CD1c-positive myeloid dendritic cell (primary cell): ENCODE data around the gene AHRR.
"Not testable (repeated sequence)": the region's sequence is repeated elsewhere in the genome, so short reads cannot be mapped to it uniquely, and the experiment has no call there.

Source experiments
- DNase-seq: peaks from one replicate; pipeline ENCODE4 v3.0.0-alpha.2; 2016; ENCODE audit errors: extremely low spot score

AHRR gene

DNA sequence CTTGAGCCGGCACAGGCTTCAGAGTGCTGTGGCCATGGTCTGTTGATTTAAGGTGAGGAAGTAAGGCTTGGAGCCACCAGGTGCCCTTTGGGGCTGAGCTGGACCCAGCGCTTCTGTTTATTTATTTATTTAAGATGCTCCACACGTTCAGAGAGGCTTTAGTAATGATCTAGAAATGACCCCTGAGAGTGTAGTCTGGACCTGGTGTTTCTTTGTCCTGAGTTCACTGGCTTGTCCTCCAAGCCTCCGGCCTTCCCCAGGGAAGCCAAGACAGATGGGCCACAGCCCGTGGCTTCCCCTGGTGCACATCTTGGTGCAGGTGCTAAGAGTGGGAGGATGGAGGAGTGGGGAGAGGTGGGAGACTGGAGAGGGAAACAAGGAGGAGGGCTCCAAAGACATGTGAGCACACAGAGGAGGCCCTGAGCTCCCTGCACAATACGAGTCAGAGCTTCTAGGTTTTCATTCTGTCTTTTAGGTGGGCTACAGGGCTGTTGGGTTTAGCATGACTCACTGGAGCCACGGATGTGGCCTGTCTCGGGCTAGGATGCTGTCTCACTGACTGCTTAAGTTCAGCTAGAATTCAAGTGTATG is 56.9 kb downstream of the AHRR start:
- DNase-seq = no peak

DNA sequence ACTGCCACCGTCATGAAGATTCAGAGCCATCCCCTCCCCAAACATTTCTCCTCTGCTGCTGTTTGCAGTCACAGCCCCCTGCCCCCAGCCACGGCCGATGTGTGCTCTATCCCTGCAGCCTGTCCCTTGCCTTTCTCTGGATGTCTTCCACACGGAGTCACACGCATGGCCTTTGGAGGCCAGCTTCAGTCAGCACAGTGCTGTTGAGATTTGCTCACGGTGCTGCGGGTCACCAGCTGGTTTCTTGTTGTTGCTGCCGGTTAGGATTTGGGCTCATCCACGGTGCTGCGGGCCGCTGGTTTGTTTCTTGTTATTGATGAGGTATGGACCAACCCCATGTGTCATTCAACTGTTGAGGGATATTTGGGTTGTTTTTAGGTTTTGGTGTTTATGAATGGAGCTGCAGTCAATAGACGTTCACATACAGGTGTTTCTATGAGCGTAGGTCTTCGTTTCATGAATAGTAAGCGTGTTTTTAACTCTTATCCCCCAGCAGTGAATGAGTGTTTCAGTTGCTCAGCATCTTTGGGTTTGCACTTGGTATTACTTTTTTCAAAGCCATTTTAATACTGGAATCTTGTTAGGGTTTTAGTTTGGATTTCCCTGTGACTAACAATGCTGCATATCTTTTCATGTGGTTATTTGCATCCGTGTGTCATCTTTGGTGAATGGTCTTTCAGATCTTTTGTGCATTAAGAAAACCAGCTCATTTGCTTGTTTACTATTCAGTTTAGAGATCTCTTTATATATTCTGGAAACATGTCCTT is 57.6 kb downstream of the AHRR start:
- no peak for DNase-seq

DNA sequence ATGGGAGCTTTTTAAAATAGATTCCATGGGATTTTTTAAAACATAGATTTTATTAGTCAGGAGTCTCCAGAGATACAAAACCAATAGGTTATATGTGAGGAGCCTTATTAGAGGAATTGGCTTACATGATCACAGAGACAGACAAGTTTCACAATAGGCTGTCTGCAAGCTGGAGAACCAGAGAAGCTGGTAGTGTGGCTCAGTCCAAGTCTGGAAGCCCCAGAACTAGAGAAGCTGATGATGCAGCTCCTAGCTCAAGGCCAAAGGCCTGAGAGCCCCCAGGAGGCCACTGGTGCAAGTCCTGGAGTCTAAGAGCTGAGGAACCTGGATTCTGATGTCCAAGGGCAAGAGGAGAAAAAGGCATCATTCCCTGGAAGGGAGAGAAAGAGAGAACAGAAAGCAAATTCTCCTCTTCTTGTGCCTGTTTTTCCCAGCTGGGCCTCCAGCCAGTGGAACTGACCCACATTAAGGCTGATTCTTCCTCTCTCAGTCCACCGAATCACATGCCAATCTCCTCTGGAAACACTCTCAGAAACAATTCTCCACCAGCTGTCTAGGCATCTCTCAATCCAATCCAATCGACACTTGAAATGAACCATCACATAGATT is 59.3 kb downstream of the AHRR start:
- peak; percentile 41 for DNase-seq

- DNase-seq = no peak
These were observed 61.6 kb downstream of the AHRR start for GRCh38 chr5:383066-383465.

- DNase-seq = no peak
These were observed 62.1 kb downstream of the AHRR start for GRCh38 chr5:383621-384020.

DNA sequence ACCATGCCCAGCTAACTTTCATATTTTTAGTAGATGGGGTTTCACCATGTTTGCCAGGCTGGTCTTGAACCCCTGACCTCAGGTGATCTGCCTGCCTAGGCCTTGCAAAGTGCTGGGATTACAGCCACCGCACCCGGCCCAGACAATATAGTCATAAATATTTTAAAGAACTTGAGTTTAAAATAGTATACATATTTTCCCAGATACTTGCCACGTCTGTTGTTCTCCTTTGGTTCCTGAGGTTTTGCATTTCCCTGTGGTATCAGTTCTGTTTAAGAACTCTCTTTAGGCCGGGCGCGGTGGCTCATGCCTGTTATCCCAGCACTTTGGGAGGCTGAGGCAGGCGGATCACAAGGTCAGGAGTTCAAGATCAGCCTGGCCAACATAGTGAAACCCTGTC is 63.1 kb downstream of the AHRR start:
- DNase-seq = not testable (repeated sequence)

DNA sequence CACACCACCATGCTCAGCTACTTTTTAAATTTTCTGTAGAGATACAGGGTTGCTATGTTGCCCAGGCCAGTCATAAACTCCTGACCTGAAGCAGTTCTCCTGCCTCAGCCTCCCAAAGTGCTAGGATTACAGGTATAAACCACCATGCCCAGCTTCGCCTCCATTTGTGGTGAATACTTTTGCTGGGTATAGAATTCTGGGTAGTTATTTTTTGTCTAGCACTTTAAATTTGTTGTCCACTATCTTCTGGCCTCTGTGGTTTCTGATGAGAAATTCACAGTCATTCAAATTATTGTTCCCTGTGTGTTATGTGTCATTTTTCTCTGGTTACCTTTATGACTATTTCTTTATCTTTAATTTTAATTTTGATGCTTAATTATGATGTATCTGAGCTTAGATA is 63.8 kb downstream of the AHRR start:
- DNase-seq = no peak

DNA sequence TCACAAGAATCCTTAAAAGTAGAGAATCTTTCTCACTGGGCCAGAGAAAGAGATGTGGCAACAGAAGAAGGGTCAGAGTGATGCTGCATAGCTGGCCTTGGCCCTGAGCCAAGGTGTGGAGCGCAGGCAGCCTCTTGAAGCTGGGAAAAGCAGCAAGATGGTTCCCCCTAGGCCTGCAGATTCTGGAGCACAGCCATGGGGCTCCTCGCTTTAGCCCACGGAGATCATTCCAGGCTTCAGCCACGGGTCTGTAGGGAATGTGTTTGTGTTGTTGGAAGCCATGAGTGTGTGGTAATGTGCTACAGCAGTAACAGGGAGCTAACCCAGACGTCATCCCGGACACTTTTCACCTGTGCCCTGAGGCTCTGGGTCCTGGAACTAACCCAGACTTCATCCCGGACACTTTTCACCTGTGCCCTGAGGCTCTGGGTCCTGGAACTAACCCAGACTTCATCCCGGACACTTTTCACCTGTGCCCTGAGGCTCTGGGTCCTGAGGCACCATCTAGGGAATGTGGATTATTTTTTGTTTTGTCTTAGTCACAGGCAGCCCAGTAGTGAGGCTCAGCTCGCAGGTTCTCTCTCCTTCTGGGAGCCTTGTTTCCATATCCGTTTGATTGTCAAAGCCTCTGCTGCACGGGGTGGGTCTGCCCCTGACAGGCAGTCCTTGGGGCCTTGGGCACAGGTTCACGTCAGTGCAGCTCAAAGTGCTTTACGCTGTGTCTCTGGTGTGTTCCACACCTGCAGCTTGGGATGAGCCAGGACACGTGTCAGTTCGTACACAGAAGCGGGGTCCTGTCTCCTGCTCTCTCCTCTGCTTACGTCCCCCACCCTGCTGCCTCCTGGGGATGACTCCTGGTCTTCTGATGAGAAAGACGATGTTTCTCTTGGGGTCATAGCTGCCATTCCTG is 65.2 kb downstream of the AHRR start:
- DNase-seq = no peak

- DNase-seq = peak; percentile 45
These were observed 66.2 kb downstream of the AHRR start for GRCh38 chr5:387491-388265.

- DNase-seq = no peak
These were observed 67.0 kb downstream of the AHRR start for GRCh38 chr5:388266-389196.

GRCh38 chr5:389197-389821 is 67.8 kb downstream of the AHRR start:
- no peak for DNase-seq

DNA sequence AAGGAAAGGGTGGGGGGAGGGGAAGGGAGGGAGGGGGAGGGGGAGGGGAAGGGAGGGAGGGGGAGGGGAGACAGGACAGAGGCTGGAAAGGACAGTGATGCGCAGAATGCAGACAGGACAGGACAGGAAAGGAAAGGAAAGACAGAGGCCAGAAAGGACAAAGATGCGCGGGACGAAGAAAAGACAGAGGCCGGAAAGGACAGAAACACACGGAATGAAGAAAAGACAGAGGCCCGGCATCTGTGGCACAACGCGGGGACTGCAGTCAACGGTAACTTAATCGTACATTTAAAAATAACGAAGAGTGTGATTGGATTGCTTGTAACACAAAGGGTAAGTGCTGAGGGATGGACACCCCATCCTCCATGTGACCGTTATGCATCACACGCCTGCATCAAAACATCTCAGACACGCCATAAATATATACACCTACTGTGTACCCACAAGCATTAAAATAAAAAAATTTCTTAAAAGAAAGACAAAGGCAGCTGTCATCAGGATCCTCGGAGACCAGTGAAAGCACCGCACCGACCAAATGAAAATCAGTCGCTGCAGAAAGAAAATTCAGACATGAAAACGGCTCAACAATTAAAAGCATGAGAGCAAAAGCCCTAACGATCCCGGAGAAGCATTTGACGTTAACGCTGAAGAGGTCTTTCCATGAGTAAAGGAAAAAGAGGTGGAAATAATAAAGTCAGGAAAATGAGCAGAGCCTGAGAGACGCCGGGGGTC is 68.5 kb downstream of the AHRR start:
- DNase-seq = no peak

DNA sequence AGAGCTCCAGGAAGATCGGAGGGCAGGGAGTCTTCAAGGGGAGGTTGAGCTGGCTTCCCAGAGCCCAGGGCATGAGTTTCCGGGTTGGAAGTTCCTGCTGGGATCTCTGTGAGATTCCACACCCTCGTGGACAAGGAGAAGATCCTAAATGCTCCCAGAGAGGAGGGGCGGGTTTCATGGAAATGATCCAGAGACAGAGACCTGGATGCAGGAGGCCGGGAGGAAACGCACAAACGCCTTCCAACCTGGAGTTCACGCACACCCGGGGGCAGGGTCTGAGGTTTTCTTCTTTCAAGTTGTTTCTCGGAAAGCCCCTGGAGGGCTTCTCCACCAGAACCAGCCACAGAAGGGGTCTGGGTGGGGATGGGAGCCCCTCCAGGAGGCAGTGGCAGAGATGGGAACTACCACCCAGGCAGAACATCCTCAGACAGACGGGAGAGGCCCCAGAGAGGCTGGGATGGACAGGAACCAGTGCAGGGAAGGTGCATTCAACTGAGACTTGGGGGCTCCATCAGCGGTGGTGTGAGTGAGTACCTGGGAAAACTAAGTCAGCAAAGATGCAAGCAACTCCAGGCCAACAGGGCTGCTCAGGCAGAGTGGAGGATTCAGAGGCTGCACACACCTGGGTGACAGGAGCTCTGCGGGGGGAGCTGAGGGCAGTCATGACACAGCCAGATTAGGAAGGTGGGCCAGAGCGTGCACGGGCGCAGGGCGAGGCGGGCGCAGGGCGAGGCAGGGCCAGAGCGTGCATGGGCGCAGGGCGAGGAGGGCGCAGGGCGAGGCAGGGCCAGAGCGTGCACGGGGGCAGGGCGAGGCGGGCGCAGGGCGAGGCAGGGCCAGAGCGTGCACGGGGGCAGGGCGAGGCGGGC is 69.3 kb downstream of the AHRR start:
- DNase-seq = no peak

DNA sequence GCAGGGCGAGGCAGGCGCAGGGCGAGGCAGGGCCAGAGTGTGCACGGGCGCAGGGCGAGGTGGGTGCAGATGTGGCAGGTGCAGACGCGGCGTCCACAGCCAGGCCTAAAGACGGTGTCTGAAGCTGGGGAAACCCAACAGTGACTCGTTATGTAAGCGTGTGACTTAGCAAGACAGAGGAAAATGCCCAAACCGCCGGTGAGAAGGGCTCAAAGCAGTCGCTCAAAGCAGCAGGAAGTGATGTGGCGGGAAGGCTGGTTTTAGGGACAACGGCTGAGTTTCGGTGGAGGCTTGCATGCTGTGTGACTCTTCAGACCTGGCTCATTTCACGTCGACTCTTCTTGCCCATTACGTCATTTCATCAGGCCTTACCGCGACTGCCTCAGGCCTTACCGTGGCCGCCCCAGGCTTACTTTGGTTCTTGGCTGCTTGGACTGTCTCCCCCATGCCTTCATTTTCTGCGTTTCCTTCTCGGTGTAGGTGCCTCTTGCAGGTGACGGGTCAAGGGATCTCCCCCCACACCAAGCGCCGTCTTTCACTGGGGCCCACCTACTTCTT is 71.0 kb downstream of the AHRR start:
- DNase-seq = peak; percentile 85

DNA sequence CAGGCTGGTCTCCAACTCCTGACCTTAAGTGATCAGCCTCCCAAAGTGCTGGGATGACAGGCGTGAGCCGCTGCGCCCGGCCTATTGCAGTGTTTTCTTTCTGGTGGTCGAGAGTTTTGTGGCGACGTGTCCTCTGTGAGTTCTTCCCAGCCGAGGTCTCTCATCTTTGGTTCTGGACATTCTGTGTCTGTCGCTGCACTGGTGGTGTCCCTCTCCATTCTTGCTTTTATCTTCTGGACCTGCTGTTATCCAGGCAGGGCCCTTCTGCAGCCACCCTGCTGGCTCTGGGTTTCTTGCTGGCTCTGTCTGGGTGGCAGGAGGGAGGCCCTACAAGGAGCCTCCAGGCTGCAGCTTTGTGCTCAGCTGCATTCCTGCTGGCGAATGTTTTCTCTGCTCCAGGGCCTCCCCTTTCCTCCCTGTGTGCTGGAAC is 72.3 kb downstream of the AHRR start:
- no peak for DNase-seq

DNA sequence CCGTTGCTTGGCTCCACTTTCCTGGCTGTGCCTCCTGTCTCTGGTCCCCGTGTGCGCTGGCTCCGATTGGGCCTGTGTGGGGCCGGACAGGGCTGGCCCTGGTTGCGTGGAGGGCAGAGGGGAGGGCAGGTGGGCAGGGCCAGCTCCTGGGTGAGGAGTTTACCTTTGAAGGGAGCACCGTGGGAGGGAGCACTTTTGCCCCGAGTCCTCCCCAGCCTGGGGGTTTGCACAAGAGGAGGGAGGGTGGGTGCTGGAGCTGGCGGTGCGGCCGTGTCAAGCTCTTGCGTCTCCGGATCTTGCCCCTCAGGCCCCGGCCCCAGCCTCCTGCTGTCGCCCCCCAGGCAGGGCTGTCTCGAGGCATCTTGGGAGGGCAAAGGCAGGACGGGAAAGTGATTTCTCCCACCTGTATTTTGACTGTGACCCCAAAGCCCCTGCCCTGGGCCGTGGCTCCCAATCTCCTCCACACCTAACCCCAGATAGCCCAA is 73.2 kb downstream of the AHRR start:
- no peak for DNase-seq

DNA sequence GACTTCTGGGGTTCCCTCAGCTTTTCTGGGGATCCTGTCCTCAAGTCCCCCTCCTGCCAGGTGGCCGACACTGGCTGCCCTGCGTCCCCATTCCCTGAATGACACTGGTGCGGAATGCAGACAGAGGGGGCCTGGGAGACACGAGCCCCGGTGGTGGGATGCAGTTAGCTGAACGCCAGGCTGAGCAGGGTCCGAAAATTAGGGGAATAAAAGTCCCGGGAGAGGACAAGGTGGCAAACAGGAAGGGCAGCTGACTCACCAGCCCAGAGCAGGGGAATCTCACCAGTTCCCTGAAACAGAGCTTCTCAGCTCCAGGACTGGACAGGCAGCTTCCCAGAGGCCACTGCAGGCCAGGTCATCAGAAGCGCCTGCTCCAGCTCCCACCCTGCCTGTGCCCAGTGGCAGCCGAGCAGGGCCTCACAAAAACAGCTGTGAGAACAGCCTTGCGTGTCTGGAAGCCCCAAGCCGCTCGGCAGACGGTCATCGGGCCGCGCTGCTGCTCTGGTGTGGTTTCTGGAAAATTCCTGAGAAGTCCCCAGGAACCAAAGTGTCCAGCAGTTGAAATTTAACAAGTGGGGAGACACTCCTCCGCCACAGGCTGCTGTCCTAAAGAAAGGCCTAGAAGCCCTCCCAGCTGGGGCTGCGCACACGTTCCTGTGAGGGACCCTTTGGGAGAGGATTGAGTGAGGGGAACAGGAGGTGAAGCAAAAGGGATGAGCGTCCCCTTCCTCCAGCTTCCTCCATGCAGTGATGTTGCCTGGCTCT is 73.8 kb downstream of the AHRR start:
- DNase-seq = peak; percentile 68
